GM19351 (cell line): Measurements from ENCODE around the gene ITPK1.
"Not testable (repeated sequence)": the region's sequence is repeated elsewhere in the genome, so short reads cannot be mapped to it uniquely, and the experiment has no call there.

Experiments
- ATAC-seq: cut with Tn5 transposase; IDR thresholded peaks from one replicate; pipeline ENCODE4 v1.9.1; 2021; ENCODE audit warnings: mild to moderate bottlenecking, moderate library complexity; ENCODE audit not compliant: unreplicated experiment

The ITPK1 gene

DNA sequence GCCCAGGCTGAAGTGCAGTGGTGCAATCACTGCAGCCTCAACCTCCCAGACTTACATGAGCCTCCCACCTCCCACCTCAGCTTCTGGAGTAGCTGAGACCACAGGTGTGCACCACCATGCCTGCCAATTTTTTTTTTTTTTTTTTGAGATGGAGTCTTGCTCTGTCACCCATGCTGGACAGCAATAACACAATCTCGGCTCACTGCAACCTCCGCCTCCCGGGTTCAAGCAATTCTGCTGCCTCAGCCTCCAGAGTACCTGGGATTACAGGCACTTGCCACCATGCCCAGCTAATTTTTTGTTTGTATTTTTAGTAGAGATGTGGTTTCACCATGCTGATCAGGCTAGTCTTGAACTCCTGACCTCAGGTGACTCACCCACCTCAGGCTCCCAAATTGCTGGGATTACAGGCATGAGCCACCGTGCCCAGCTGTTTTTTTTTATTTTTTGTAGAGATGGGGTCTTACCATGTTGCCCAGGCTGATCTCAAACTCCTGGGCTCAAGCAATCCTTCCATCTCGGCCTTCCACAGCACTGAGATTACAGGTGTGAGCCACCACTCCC, 15.6 kb upstream of the ITPK1 start:
- not testable (repeated sequence) for ATAC-seq

DNA sequence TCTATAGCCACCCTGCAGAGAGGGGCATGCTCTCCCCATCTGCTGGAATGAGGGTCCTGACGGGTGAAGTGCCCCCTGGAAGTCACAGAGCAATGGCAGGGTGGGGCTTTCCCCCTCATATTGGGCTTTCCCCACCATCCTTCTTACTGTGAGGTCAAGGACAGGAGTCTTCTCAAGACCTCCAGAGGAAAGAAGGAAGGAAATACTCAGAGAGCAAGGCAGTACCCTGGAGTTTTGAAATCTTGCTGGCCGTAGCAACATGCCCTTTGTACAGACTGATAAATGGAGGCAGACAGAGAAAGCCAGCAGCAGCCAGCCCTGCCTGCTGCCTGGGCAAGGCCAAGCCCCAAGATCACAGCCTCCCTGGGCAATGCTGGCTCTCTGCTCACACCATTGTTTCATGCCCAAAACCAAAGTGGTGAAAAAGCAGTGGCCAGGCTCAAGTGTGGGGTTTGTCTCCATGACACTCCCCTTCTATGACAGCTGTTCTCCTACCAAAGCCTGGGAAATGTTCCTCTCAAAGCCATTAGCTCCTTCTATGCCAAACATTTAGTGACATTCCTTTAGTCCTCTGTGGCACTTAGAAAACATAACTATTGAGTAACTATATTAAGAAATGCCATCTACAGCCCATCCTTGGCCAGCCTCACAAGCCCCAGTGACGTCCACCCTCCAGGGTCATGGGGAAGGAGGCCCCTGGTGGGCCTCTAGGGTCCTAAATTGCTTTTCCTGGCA, 13.2 kb upstream of the ITPK1 start:
- no peak for ATAC-seq

DNA sequence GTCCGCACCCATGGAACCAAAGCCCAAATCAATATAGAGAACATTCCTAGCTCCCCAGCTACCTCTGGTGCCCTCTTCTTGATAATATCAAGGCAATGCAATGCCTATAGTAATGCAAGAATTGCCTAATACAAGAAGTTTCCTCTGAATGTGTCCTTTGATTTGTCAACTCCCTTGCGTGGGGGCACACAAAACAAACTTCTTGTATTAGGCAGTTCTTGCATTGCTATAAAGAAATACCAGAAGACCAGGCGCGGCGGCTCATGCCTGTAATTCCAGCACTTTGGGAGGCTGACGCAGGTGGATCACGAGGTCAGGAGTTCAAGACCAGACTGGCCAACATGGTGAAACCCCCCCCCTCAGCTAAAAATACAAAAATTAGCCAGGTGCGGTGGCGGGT, 10.4 kb upstream of the ITPK1 start:
- ATAC-seq = no peak

DNA sequence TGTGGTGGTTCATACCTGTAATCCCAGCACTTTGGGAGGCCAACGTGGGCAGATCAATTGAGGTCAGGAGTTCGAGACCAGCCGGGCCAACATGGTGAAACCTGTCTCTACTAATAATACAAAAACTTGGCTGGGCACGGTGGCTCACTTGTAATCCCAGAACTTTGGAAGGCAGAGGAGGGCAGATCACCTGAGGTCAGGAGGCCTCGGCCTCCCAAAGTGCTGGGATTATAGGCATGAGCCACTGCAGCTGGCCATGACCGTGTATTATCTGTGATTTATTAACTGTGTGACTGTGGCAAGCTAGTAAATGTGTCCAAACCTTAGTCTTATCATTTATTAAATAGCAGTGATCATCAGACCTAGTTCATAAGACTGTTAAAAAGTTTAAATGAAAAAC, 7.1 kb upstream of the ITPK1 start:
- no peak for ATAC-seq

DNA sequence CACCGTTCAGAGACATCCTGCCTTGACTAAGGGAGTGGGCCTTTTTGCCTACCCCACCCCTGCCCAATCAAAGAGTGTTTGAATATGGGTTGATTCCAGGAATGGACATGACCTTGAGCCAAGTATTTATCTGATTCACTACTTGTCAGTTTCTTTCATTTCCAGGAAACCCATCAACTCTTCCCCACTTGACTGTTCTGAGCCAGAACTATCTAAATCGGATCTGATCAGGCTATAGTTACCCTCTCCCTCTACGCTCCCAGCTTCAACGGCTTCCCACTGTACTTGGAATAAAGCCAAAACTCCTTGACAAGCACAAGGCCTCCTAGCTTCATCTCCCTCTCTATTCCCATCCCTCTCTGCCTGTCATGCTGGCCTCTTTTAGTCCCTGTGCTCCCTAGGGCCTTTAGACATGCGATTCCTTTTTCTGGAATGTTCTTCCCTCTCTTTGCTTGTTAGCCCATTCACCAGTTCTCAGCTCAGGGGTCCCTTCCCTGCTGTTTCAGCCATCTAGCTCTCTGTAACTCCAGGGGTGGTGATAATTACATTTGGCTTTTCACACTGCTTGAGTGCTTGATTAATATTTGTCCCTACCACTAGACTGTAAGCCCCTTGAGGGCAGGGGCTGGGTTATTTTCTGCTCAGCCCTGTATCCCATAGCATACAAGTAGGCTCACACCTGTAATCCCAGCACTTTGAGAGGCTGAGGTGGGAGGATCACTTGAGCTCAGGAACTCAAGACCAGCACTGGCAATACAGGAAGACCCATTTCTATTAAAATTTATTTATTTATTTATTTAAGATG, 5.5 kb upstream of the ITPK1 start:
- no peak for ATAC-seq

DNA sequence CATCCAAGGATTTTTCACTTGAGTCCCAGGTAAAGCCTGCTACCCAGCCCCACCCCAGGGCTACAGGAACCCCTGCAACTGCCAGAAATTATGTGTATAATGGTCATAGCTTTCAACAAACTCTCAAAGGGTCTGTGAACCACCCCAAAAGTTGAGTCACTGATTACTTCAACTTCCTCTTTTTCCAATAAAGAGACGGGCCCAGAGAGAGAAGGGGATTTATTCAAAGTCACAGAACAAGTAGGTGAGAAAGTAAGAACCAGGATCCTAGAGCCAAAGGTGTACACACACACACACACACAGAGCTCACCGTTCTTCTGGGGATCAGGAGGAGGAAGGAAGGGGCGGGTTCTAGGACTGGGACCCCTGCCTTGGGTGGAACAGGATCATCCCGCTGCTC, 4.8 kb upstream of the ITPK1 start:
- no peak for ATAC-seq

DNA sequence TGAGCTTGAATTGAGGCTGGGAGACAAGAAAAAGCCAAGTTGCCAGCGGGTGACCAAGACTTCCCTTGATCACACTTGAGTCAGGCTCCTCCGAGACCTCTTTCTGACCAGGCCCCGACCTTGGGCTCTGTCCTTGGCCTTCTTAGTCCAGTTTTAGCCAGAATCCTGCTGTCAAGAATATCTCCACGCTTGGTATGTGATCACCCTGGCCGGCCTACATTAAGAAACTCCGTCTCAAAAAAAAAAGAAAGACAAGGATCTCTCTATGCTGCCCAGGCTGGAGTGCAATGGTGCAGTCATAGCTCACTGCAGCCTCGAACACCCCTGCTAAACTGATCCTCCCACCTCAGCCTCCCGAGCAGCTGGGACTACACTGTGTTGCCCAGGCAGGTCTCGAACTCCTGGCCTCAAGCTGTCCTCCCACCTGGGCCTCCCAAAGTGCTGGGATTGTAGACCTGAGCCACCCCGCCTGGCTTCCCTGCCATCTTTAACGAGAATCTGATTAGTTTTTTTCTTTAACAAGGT, 1.0 kb upstream of the ITPK1 start:
- no peak for ATAC-seq

DNA sequence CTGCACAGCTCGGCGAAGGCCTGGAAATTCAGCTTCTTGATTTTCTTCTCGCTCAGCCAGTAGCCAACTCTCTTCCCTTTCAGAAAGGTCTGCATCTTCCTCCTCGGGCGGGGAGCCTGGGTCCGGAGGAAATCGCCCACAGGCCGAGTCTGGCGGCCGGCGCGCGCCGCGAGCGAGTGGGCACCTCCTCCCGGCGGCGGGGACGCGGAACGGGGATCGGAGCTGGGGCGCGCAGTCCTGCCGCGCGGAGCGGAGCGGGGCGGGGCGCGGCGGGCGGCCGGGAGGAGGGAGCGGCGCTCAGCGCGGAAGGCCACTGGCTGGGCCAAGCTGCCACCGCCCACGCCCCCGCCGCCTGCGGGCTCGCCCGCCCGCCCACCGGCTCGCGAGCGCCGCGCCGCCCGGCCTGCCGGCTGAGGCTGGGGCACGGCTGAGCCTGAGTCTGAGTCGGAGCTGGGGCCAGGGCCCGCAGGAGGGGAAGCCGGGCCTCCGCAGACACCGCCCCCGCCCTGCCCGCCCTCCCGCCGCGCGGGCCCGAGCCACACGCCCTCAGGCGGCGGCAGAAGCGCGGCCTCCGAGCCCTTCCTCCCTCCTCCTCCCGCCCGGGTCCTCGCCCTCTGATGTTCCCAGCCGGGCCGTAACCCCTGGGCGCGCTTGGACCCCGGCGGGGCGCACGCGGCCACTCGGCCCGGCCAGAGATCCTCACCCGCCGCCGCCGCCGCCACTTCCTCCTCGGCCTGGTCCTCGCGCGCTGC, 480 bp downstream of the ITPK1 start:
- ATAC-seq = peak; percentile 69

DNA sequence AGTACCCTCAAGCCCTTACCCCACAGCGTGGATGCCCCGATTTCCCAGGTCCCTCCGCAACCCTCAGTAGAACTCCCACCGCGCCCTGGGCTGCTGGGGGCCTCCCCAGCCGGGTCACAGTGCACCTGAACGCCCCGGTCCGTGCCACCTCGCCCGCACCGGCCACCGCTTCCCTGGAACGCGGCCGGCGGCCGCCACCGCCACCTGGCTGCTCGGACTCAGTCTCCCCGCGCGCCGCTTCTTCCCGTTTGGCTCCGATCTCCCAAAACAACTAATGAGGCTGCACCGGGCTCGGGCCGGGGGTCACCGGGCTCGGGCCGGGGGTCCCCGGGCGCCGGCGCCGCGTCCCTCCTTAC, 1.0 kb downstream of the ITPK1 start:
- no peak for ATAC-seq

DNA sequence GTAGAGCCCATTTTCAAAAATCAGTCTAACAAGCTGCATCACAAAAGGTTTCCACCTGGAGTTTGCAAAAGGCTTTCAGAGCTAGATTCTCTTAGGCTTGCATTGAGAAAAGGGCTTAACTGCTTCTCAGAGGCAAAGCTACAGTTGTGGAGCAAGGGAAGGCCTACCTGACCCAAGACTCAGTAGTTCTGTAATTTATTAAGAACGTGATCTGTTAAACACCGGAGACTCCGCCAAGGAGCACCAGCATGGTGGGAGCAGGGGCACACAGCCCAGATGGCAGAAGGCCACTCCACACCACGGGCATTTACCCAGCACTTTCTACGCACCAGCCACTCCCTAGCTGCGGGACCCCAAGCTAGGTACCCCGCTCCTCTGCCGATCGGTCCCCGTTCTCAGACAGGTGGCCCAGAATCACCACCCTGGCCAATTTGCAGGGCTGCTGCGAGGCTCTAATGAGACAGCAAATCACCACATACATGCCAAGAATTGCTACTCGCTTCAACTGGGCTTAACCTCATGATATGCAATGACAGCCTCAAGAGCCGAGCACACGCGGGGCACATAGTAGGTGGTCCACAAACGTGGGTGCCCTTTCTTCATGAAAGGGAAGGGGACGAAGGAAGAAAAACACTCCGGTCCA, 1.5 kb downstream of the ITPK1 start:
- ATAC-seq = no peak

DNA sequence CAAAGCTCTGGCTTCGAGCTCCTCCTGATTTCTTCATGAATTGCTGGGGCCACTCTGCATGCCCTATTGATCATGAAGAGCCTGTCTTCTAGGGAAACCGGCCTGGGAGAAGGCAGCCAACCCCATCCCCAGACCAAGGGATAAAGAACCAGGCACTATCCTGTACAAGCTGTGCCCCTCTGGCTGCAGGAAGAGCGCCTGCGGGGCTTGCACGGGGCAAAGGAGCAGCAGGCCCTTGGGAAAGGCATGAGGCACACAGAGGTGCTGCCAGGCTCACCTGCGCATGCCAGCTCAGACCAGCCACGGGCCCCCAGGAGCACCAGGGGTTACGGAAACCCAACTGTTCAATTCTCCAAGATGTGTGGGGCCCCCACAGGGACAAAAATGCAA, 2.1 kb downstream of the ITPK1 start:
- ATAC-seq = no peak

DNA sequence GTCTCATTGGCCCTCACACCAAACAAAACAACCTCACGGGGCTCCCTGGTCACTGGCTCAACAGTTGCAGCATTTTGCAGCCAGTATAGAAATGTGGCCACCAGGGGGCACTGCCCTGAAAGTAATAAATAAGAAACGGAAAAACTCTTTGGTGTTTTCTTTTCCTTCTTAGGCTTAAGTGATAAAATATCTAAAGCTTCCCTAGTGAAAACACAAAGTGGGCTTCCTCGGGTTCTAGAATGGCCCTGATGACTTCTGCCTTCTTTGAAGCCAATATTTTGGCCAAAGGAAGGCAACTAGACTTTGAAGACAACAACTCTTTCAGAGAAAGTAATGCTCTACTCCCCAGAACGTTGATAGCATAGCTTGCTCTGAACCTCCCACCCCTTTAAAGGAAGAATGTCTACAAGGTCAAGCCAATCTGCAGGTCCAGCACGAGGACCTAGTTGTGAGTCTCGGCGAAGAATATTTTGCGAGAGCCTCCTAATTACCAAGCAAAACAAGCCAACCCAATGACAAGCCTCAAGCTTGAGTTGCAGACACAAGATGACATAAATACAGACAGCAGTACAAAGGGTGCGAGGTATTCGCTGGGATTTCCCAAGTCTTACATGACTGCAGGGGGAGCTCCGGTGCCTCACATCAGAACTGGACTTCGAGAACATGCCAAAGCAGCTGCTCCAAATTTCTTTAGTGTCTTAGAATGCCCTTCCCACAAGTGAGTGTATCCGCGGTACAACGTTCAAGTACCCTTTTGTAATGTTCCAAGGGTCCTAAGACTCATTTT, 2.6 kb downstream of the ITPK1 start:
- peak; percentile 26 for ATAC-seq

DNA sequence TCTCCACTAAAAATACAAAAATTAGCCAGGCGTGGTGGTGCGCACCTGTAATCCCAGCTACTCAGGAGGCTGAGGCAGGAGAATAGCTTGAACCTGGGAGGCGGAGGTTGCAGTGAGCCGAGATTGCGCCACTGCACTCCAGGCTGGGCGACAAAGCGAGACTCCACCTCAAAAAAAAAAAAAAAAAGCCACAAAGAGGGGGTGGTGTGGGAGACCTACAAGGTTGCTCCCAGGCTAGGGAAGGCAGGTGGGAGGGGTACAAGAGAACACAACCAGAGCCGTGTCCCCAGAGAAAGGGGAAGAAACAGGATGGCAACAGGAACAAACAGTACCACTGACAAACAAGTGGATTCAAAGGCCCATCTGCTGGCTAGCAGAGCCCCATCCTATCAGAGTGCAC, 4.2 kb downstream of the ITPK1 start:
- not testable (repeated sequence) for ATAC-seq

DNA sequence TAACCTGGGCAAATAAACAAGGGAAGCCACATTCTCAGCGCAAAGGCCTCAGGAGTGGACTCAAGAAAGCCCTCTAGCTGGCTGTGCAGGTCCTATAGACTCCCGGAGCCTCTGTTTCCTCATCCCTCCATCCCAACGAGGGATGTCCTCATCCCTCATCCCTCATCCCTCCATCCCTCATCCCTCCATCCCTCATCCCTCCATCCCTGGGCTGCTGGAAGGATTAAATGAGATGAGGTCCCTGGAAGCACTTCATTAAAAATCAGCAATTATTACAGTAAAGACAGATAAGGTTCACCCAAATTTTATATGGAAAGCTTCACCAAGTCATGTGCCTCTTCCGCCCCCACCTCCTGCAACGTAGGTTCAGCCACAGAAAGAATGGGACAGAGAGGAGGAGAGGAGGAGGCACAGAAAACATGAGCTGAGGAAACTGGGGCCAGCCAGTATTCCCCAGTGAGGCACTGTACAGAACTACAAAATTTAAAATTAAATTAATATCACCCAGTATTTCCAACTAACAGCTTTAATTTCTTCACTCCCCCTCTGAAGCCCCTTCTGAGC, 4.8 kb downstream of the ITPK1 start:
- no peak for ATAC-seq

DNA sequence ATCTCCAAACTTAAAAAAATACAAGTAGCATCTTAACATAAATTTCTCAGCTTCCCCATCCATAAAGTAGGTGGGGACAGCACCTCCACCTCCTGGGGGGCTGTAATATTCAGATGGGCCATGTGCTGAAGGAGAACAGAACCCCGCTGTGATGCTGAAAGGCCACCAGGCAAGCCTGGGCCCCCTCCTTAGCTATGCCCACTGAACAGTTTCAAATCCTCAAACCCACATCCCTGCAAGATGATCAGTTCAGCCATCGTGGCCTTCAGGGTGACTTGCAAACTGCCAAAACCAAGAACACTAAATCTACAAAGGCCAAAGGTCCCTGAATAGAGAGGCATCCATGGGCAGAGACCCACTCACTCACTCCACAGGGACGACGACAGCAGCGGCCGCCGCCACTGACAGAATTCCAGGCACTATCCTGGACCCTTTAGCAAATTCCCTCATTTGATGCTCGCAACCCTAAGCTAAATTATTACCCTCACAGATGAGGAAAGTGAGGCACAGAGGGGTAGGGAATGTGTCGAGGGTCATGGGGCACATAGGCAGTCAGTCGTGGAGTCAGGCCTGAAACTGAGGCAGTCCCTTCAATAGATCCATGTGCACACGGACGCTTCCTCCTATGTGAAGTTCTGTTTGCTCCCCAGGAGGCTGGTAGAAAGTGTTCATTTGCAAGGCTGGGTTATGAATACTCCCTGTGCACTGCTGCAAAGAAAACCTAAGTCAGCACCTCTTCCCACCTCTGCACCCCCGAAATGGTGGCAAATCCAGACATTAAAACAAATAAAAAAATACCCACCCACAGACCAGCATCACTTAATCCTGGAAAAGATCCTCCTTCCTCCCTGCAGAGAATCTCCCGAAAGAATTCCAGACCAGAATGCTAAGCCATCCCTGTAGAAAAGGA, 5.9 kb downstream of the ITPK1 start:
- ATAC-seq = no peak

DNA sequence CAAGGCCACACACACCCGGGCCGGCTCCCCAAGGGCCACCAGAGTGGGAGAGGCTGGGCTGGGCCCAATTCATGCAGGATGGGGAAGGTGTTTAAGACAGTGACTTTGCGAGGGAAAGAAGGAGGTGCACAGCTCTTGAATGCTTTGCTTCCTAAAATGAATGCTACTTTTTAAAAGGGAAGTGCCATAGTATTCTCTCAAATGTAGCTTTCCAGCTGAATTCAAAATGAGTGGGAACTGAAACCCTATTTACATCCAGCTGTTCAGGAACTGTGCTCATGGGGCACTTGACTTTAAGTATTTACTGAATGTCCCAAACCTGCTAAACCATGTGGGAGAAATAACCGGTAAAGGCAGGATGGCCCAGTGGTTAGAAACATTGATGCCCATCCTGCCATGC, 7.6 kb downstream of the ITPK1 start:
- ATAC-seq = no peak

DNA sequence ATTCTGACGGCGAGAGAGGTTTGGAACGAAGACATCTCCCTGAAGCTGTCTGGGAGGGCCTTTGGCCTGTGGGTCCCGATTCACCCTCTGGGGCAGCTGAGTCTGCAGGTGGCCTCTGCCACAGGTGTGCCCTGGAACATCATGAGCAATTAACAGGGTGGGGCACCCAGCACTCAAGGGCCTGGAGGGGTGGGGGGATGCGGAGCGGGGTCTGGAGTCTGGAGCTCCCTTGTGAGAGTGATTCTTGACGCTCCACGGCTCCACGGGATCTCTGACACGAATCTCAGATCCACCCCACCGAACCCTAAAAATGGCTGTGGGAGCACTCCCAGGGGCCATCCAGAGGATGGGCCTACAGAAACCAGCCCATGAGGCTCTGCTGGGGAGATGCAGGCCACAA, 8.3 kb downstream of the ITPK1 start:
- ATAC-seq = no peak

DNA sequence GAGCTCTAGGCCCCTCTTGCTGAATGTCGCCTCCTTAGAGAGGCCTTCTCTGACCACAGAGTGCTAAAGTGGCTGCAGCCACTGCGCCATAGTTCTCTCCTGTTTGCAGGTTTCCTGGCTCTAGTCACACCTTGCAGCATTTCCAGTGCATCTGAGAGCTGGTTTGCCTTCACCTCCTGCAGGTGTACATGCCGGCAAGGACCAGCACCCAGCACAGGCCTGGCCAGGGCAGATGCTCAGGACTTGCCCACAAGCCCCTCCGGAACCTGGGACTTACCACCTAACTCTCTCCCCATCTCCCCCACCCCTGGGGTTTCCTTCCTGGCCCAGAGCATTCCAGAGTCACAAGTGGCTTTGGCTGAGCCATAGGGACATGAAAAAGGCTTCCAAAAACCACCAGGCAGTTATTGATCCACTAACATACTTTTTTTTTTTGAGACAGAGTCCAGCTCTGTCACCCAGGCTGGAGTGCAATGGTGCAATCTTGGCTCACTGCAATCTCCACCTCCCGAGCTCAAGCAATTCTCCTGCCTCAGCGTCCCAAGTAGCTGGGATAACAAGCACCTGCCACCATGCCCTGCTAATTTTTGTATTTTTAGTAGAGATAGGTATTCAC, 9.1 kb downstream of the ITPK1 start:
- no peak for ATAC-seq
